Fibroblast of the aortic adventitia (primary cell): Measurements from ENCODE around the gene S100Z. TPM values are rescaled to one million over a fixed set of nuclear protein-coding genes. Genes with fewer than 3 reads are reported as not detected.

Source experiments
- DNase-seq: peaks from one replicate; pipeline ENCODE4 v3.0.0-alpha.2; 2010; ENCODE audit warnings: low read depth
- H3K4me3 ChIP-seq: 2 replicates; pipeline ENCODE4 v1.5.1; 2011; ENCODE audit warnings: low read depth, mild to moderate bottlenecking, control low read depth, low read length, moderate library complexity
- small RNA-seq: library from RNA; depleted of rRNA; stranded (forward); fragments of <200 nt; gene quantifications from one replicate; pipeline ENCODE3, GENCODE V24; 2012
- total RNA-seq: library from RNA; depleted of rRNA; stranded (reverse); fragments of >200 nt; gene quantifications from 2 replicates; pipeline ENCODE4 v1.2.3, GENCODE V29; 2012; ENCODE audit warnings: low replicate concordance
- TF ChIP-seq, protein P1 (sequence below): IDR thresholded peaks from 2 replicates; pipeline ENCODE4 v1.5.1; 2011; ENCODE audit warnings: mild to moderate bottlenecking, low read length, control low read depth, inconsistent platforms; ENCODE audit not compliant: insufficient read depth

The S100Z gene
- total RNA-seq, 1 donor: not detected

DNA sequence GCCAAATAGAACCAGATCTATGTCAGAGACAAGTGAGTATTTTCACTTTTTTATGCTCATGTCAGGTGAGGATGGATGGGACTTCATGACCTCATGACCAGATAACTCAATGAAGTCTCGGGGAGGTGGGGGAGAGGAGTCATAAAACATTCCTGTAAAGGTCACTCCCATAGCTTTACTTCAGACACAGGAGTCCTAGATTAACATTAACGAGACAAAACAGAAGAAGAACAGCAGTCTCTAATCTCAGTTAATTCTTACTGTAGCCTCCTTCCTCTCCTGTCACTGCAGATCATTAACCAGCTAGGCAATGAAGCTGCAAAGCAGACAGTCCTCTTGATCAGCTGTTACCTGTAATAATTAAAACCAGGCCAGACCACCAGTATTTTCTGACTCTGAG is 114.2 kb downstream of the S100Z start:
- no peak for DNase-seq
- no peak overlapping the region for H3K4me3 ChIP-seq
- TF ChIP-seq, protein P1, sequence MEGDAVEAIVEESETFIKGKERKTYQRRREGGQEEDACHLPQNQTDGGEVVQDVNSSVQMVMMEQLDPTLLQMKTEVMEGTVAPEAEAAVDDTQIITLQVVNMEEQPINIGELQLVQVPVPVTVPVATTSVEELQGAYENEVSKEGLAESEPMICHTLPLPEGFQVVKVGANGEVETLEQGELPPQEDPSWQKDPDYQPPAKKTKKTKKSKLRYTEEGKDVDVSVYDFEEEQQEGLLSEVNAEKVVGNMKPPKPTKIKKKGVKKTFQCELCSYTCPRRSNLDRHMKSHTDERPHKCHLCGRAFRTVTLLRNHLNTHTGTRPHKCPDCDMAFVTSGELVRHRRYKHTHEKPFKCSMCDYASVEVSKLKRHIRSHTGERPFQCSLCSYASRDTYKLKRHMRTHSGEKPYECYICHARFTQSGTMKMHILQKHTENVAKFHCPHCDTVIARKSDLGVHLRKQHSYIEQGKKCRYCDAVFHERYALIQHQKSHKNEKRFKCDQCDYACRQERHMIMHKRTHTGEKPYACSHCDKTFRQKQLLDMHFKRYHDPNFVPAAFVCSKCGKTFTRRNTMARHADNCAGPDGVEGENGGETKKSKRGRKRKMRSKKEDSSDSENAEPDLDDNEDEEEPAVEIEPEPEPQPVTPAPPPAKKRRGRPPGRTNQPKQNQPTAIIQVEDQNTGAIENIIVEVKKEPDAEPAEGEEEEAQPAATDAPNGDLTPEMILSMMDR: no peak

Small RNA genes lying within 50 kb of the gene (small RNA-seq; reads per million reads assigned to genes)
- not detected for gene RN7SL208P
- not detected for gene RNU6ATAC36P

Other genes starting within 250 kb of the S100Z start
- 9.8 and 18.6 TPM in 2 replicates for gene F2RL2, start 226.6 kb upstream of the S100Z start, total RNA-seq
- gene F2R, start 133.9 kb upstream of the S100Z start, total RNA-seq: 75.1 and 184 TPM in 2 replicates
- gene F2RL1, start 31.0 kb upstream of the S100Z start, total RNA-seq: 3.1 and 35.1 TPM in 2 replicates
- 6.4 TPM in 1 of 2 replicates, not detected in the other for gene CRHBP, start 103.0 kb downstream of the S100Z start, total RNA-seq
- 18.2 and 22.5 TPM in 2 replicates for gene AGGF1, start 180.4 kb downstream of the S100Z start, total RNA-seq
- gene ZBED3, start 237.3 kb downstream of the S100Z start, total RNA-seq: 0.90 and 23.0 TPM in 2 replicates